ENCODE results near the gene ACBD4.

DNA sequence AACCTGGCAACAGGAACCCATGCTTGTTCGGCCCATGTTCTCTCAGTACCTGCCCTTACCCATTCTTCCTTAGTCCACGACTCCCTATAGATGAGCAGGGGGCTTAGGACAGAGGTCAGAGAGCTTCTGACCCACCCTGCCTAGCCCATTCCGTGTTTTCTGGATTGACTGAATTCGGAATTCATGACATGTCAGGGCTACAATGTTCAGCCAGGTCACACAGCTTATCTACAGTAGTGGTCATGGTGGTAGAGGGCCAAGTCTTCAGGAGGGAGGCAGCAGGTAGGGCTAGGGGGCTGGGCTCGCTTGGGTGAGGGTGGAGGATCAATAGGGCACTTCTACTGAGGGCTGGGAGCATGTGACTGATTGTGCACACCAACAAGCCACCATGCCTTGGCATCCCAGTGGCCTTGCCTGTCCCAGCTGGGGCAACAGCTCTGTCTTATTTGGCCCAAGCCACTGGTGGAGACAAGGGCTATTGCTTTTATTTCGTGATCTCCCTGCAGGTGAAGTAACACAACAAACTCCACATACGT is 29.3 kb downstream of the ACBD4 start:
- TF ChIP-seq, protein P1, sequence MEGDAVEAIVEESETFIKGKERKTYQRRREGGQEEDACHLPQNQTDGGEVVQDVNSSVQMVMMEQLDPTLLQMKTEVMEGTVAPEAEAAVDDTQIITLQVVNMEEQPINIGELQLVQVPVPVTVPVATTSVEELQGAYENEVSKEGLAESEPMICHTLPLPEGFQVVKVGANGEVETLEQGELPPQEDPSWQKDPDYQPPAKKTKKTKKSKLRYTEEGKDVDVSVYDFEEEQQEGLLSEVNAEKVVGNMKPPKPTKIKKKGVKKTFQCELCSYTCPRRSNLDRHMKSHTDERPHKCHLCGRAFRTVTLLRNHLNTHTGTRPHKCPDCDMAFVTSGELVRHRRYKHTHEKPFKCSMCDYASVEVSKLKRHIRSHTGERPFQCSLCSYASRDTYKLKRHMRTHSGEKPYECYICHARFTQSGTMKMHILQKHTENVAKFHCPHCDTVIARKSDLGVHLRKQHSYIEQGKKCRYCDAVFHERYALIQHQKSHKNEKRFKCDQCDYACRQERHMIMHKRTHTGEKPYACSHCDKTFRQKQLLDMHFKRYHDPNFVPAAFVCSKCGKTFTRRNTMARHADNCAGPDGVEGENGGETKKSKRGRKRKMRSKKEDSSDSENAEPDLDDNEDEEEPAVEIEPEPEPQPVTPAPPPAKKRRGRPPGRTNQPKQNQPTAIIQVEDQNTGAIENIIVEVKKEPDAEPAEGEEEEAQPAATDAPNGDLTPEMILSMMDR (IDR thresholded peaks at IDR 0.05) = no peak
- TF ChIP-seq SIN3A (IDR thresholded peaks at IDR 0.05; ENCODE audit: borderline replicate concordance, insufficient read depth, low read depth, low read length) (no peak), POLR2AphosphoS5 (IDR thresholded peaks at IDR 0.05; ENCODE audit: low read depth, low read length) (no peak)

Measured in Panc1 (cell line).